OCI-LY7 (cell line): Measurements from ENCODE around the gene ZNF35. TPM values are rescaled to one million over a fixed set of nuclear protein-coding genes. Genes with fewer than 3 reads are reported as not detected.

Experiments used
- BruUV-seq: library from RNA; stranded (reverse); fragments of 400-500 nt; replicated peaks from 2 replicates; lab custom pipeline; 2021; lab: Mats Ljungman, UMichigan
- CTCF ChIA-PET: fragments of 300-600 bp; sonication (Branson Sonifier 250); formaldehyde crosslinking; loops from one replicate; lab custom pipeline; 2022; ENCODE audit warnings: antibody characterized with exemption; ENCODE audit not compliant: unreplicated experiment; lab: Charles Lee
- POLR2A ChIA-PET: fragments of 300-600 bp; sonication (Branson Sonifier 250); formaldehyde crosslinking; loops from one replicate; lab custom pipeline; 2022; ENCODE audit warnings: antibody characterized with exemption; lab: Charles Lee
- DNase-seq: peaks from one replicate; pipeline ENCODE4 v3.0.0-alpha.2; 2015; ENCODE audit warnings: low spot score
- H2AFZ ChIP-seq: fragments of 200-600 bp; sonication (generic), shearing (Covaris generic); 2 replicates; pipeline ENCODE4 v1.6.1; 2014; ENCODE audit warnings: mild to moderate bottlenecking, antibody characterized with exemption, low read length, moderate library complexity
- H3K27ac ChIP-seq: fragments of 200-600 bp; sonication (generic); 2 replicates; pipeline ENCODE4 v1.5.1; 2014; ENCODE audit warnings: mixed run types, low read depth, mild to moderate bottlenecking, moderate library complexity, low read length, inconsistent platforms; ENCODE audit not compliant: poor library complexity, severe bottlenecking
- H3K36me3 ChIP-seq: fragments of 200-600 bp; sonication (generic); 2 replicates; pipeline ENCODE4 v1.6.1; 2014; ENCODE audit warnings: mild to moderate bottlenecking, antibody characterized with exemption, low read length, moderate library complexity, mixed read lengths; ENCODE audit not compliant: insufficient read depth
- H3K4me1 ChIP-seq: fragments of 200-600 bp; sonication (generic); 2 replicates; pipeline ENCODE4 v1.5.1; 2014; ENCODE audit warnings: mild to moderate bottlenecking, low read length; ENCODE audit not compliant: insufficient read depth, poor library complexity, severe bottlenecking
- H3K4me2 ChIP-seq: fragments of 200-600 bp; sonication (generic); 2 replicates; pipeline ENCODE4 v1.6.1; 2014; ENCODE audit warnings: mild to moderate bottlenecking, low read length
- H3K4me3 ChIP-seq: fragments of 200-600 bp; sonication (generic); 2 replicates; pipeline ENCODE4 v1.5.1; 2014; ENCODE audit warnings: mild to moderate bottlenecking, low read depth, low read length; ENCODE audit not compliant: poor library complexity, severe bottlenecking
- H3K79me2 ChIP-seq: fragments of 200-600 bp; sonication (generic); 2 replicates; pipeline ENCODE4 v1.6.1; 2016; ENCODE audit warnings: low read depth, mild to moderate bottlenecking, low read length, moderate library complexity, mixed read lengths; ENCODE audit not compliant: insufficient read depth
- H3K9me2 ChIP-seq: fragments of 200-600 bp; sonication (generic); 2 replicates; pipeline ENCODE4 v1.6.1; 2016; ENCODE audit warnings: mild to moderate bottlenecking, low read length, mixed read lengths; ENCODE audit not compliant: insufficient read depth
- H3K9me3 ChIP-seq: fragments of 200-600 bp; sonication (generic); 2 replicates; pipeline ENCODE4 v1.6.1; 2014; ENCODE audit warnings: mild to moderate bottlenecking, mixed run types, low read length, mixed read lengths
- H4K20me1 ChIP-seq: fragments of 200-600 bp; sonication (generic); 2 replicates; pipeline ENCODE4 v1.6.1; 2014; ENCODE audit warnings: mild to moderate bottlenecking, antibody characterized with exemption, low read length, moderate library complexity, mixed read lengths; ENCODE audit not compliant: insufficient read depth
- EZH2phosphoT487 ChIP-seq: fragments of 200-600 bp; sonication (generic); IDR thresholded peaks from 2 replicates; pipeline ENCODE4 v1.6.1; 2018; ENCODE audit warnings: low read depth, borderline replicate concordance, mild to moderate bottlenecking, mixed run types, antibody characterized with exemption, low read length, moderate library complexity, mixed read lengths
- intact Hi-C: fragments of 100-400 bp; cut with micrococcal nuclease; formaldehyde crosslinking; loops from one replicate; pipeline ENCODE4 v1.10.0; 2022; ENCODE audit not compliant: unreplicated experiment
- total RNA-seq, 2 experiments: library from RNA; depleted of rRNA in 1 of 2; stranded (reverse); fragments of >200 nt in 1 of 2; shearing (Covaris generic) in 1 of 2; gene quantifications; 2 replicates each; pipeline ENCODE4 v1.2.3, GENCODE V29; 2014 to 2022
- TF ChIP-seq, protein P1 (sequence below): fragments of 200-600 bp; sonication (generic); conservative IDR thresholded peaks from 2 replicates; pipeline ENCODE4 v1.5.1; 2014; ENCODE audit warnings: mild to moderate bottlenecking, antibody characterized with exemption, low read length, moderate library complexity, mixed read lengths

ZNF35 gene
- total RNA-seq, 2 experiments from 2014 or later = 8.6 to 9.0 TPM

GRCh38 chr3:44687898-44688297, 39.4 kb downstream of the ZNF35 start:
- no peak for TF ChIP-seq EZH2phosphoT487
- TF ChIP-seq, protein P1, sequence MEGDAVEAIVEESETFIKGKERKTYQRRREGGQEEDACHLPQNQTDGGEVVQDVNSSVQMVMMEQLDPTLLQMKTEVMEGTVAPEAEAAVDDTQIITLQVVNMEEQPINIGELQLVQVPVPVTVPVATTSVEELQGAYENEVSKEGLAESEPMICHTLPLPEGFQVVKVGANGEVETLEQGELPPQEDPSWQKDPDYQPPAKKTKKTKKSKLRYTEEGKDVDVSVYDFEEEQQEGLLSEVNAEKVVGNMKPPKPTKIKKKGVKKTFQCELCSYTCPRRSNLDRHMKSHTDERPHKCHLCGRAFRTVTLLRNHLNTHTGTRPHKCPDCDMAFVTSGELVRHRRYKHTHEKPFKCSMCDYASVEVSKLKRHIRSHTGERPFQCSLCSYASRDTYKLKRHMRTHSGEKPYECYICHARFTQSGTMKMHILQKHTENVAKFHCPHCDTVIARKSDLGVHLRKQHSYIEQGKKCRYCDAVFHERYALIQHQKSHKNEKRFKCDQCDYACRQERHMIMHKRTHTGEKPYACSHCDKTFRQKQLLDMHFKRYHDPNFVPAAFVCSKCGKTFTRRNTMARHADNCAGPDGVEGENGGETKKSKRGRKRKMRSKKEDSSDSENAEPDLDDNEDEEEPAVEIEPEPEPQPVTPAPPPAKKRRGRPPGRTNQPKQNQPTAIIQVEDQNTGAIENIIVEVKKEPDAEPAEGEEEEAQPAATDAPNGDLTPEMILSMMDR = no peak
- no peaks in the 10 kb centered on the region for H3K79me2 ChIP-seq
- no TSS peak for BruUV-seq
- peaks cover 17% of the 10 kb centered on the region for H3K9me3 ChIP-seq
- intact Hi-C loops = no loop called here
- DNase-seq = no peak
- no peak overlapping the region for H3K4me3 ChIP-seq
- H3K4me2 ChIP-seq = no peak overlapping the region
- H4K20me1 ChIP-seq = no peaks in the 10 kb centered on the region
- ChIA-PET CTCF (no interaction called here), POLR2A (no interaction called here)
- H3K36me3 ChIP-seq = 0 out of 2 replicates have a peak, but pooled peaks cover 5% of the 10 kb centered on the region
- H3K27ac ChIP-seq = no peak overlapping the region
- no peaks in the 10 kb centered on the region for H3K9me2 ChIP-seq
- no peak overlapping the region for H2AFZ ChIP-seq
- H3K4me1 ChIP-seq = peaks cover 5% of the 10 kb centered on the region

Other genes starting within 250 kb of the ZNF35 start
- 3.4 TPM in 2 replicates for gene ZNF445, start 171.1 kb upstream of the ZNF35 start, total RNA-seq (2014; rRNA removed; shearing (Covaris generic))
- 11.7 and 13.4 TPM in 2 replicates for gene ZNF445, start 171.1 kb upstream of the ZNF35 start, total RNA-seq (2022)
- not detected in 2 replicates for gene ZKSCAN7, start 93.5 kb upstream of the ZNF35 start, total RNA-seq (2014; rRNA removed; shearing (Covaris generic))
- not detected in 2 replicates for gene ZKSCAN7, start 93.5 kb upstream of the ZNF35 start, total RNA-seq (2022)
- gene ZNF660, start 63.8 kb upstream of the ZNF35 start, total RNA-seq (2014; rRNA removed; shearing (Covaris generic)) = not detected in 2 replicates
- gene ZNF660, start 63.8 kb upstream of the ZNF35 start, total RNA-seq (2022) = not detected in 2 replicates
- 2.8 and 4.4 TPM in 2 replicates for gene ZNF197, start 23.7 kb upstream of the ZNF35 start, total RNA-seq (2014; rRNA removed; shearing (Covaris generic))
- 4.8 and 6.4 TPM in 2 replicates for gene ZNF197, start 23.7 kb upstream of the ZNF35 start, total RNA-seq (2022)
- not detected in 2 replicates for gene ZNF502, start 63.9 kb downstream of the ZNF35 start, total RNA-seq (2014; rRNA removed; shearing (Covaris generic))
- gene ZNF502, start 63.9 kb downstream of the ZNF35 start, total RNA-seq (2022) = not detected in 2 replicates
- 2.1 and 3.4 TPM in 2 replicates for gene ZNF501, start 80.9 kb downstream of the ZNF35 start, total RNA-seq (2014; rRNA removed; shearing (Covaris generic))
- gene ZNF501, start 80.9 kb downstream of the ZNF35 start, total RNA-seq (2022) = 0.88 and 1.4 TPM in 2 replicates
- 17.2 and 18.7 TPM in 2 replicates for gene KIAA1143, start 112.9 kb downstream of the ZNF35 start, total RNA-seq (2014; rRNA removed; shearing (Covaris generic))
- gene KIAA1143, start 112.9 kb downstream of the ZNF35 start, total RNA-seq (2022) = 39.1 and 46.7 TPM in 2 replicates
- 44.9 and 51.8 TPM in 2 replicates for gene KIF15, start 113.1 kb downstream of the ZNF35 start, total RNA-seq (2014; rRNA removed; shearing (Covaris generic))
- 37.0 and 41.1 TPM in 2 replicates for gene KIF15, start 113.1 kb downstream of the ZNF35 start, total RNA-seq (2022)
- 21.2 and 24.6 TPM in 2 replicates for gene TMEM42, start 213.2 kb downstream of the ZNF35 start, total RNA-seq (2014; rRNA removed; shearing (Covaris generic))
- gene TMEM42, start 213.2 kb downstream of the ZNF35 start, total RNA-seq (2022) = 19.3 and 21.1 TPM in 2 replicates
- not detected in 2 replicates for gene TGM4, start 225.9 kb downstream of the ZNF35 start, total RNA-seq (2014; rRNA removed; shearing (Covaris generic))
- gene TGM4, start 225.9 kb downstream of the ZNF35 start, total RNA-seq (2022) = not detected in 2 replicates